Uterus (tissue), 4 donors: Measurements from ENCODE around the gene MBTD1. TPM values are rescaled to one million over a fixed set of nuclear protein-coding genes. Genes with fewer than 3 reads are reported as not detected.
"Not testable (repeated sequence)": the region's sequence is repeated elsewhere in the genome, so short reads cannot be mapped to it uniquely, and the experiment has no call there.

Experiments
- DNase-seq, 2 donors: peaks; one replicate each; pipeline ENCODE4 v3.0.0-alpha.2; 2019 to 2020
- H3K27ac ChIP-seq, 2 donors: fragments of 200-600 bp; sonication (generic); 1 replicate in 1 of 2; 2 replicates in 1 of 2; pipeline ENCODE4 v1.5.1; 2016 to 2018
- H3K27me3 ChIP-seq, 2 donors: fragments of 200-600 bp; sonication (generic); one replicate each; pipeline ENCODE4 v1.5.1; 2018 to 2019; ENCODE audit warnings: control low read depth in 1 of 2
- H3K36me3 ChIP-seq, 2 donors: fragments of 200-600 bp; sonication (generic); one replicate each; pipeline ENCODE4 v1.5.1; 2019; ENCODE audit warnings: control low read depth in 1 of 2
- H3K4me1 ChIP-seq, 2 donors: fragments of 200-600 bp; sonication (generic); one replicate each; pipeline ENCODE4 v1.5.1; 2018 to 2019; ENCODE audit warnings: control low read depth in 1 of 2
- H3K4me3 ChIP-seq, 2 donors: fragments of 200-600 bp; sonication (generic); 1 replicate in 1 of 2; 2 replicates in 1 of 2; pipeline ENCODE4 v1.5.1; 2018 to 2019; ENCODE audit warnings: mild to moderate bottlenecking in 1 of 2
- H3K9me3 ChIP-seq, 2 donors: fragments of 200-600 bp; sonication (generic); one replicate each; pipeline ENCODE4 v1.5.1; 2019; ENCODE audit warnings: control low read depth in 1 of 2
- CTCF ChIP-seq, 4 experiments: fragments of 200-600 bp in 2 of 4; fragments of 450-650 bp in 2 of 4; sonication (generic) in 2 of 4; IDR thresholded peaks; one replicate each; pipeline ENCODE4 v1.5.1; 2016 to 2019; ENCODE audit warnings: antibody characterized with exemption in 4 of 4, mild to moderate bottlenecking in 2 of 4, moderate library complexity in 1 of 4
- POLR2A ChIP-seq, 2 donors: fragments of 450-650 bp; IDR thresholded peaks; one replicate each; pipeline ENCODE4 v1.6.1; 2016; ENCODE audit warnings: antibody characterized with exemption in 2 of 2, mild to moderate bottlenecking in 1 of 2, moderate library complexity in 1 of 2
- intact Hi-C: fragments of 100-400 bp; cut with DNase I; formaldehyde crosslinking; loops from one replicate; pipeline ENCODE4 v1.15.1; 2023; ENCODE audit warnings: low total_unique reads
- total RNA-seq, 4 donors: library from RNA; depleted of rRNA in 3 of 4; stranded (reverse); fragments of >200 nt in 3 of 4; gene quantifications; one replicate each; pipeline versions ENCODE4 v1.1.0 to v1.2.4, GENCODE V29; 2014 to 2023
- donor health status: DM: yes; HTN: yes; CAD: no.

The MBTD1 gene
- total RNA-seq, 4 donors from 2014 or later, result 13.6 to 60.9 (median 30.5) TPM

GRCh38 chr17:51270636-51271035, 10.8 kb upstream of the MBTD1 start:
- TF ChIP-seq POLR2A (IDR thresholded peaks at IDR 0.05), result no peak
- TF ChIP-seq CTCF (IDR thresholded peaks at IDR 0.05), result no peak
- no peaks in the 10 kb centered on the region for H3K36me3 ChIP-seq
- no peaks in the 10 kb centered on the region for H3K4me1 ChIP-seq
- intact Hi-C loops, result no loop called here
- H3K9me3 ChIP-seq, result no peaks in the 10 kb centered on the region
- no peak overlapping the region for H3K27ac ChIP-seq
- H3K4me3 ChIP-seq, result no peak overlapping the region
- H3K27me3 ChIP-seq, result no peaks in the 10 kb centered on the region
- no peak for DNase-seq

DNA sequence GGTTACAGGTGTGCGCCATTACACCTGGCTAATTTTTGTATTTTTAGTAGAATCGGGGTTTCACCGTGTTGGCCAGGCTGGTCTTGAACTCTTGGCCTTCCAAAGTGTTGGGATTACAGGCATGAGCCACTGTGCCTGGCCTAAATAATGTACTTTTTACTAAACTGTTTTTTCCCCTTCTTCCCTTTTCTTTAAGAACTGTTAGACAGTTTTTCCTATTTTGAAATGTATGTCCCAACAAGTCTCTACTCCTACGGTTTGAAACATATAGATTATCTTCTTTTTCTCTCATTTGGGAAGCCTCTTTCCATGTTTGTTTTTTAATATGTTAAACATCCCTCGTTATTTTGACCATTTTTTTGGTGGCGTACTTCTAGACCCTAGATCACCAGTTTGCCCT, 10.1 kb upstream of the MBTD1 start:
- no peak overlapping the region for H3K27ac ChIP-seq
- H3K9me3 ChIP-seq, result no peaks in the 10 kb centered on the region
- no peaks in the 10 kb centered on the region for H3K4me1 ChIP-seq
- H3K36me3 ChIP-seq, result no peaks in the 10 kb centered on the region
- TF ChIP-seq POLR2A (IDR thresholded peaks at IDR 0.05) (no peak), CTCF (IDR thresholded peaks at IDR 0.05) (no peak)
- intact Hi-C loops, result no loop called here
- H3K27me3 ChIP-seq, result no peaks in the 10 kb centered on the region
- no peak overlapping the region for H3K4me3 ChIP-seq
- DNase-seq, result no peak

GRCh38 chr17:51264466-51264865, 4.6 kb upstream of the MBTD1 start:
- H3K4me3 ChIP-seq, H3K4me1 ChIP-seq, intact Hi-C loops, H3K27ac ChIP-seq, H3K9me3 ChIP-seq, H3K27me3 ChIP-seq, DNase-seq, H3K36me3 ChIP-seq: not testable (repeated sequence)

DNA sequence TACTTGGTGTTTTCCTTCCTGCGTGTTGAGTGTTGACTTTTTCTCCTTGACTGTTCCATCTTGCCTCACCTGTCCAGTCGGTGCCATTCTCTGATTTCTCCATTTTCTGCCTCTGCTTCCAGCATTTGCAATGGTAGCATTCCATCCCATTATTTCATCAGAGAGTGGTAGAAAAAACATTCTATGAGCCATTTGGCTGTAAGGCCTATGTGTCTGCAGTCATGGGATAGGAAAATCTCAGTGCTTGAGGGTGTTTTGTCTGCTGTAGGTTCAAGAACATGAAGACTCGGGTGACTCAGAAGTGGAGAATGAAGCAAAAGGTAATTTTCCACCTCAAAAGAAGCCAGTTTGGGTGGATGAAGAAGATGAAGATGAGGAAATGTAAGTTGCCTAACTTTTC, 3.2 kb upstream of the MBTD1 start:
- Histone ChIP-seq H3K9me3 (no peaks in the 10 kb centered on the region), H3K36me3 (no peaks in the 10 kb centered on the region), H3K4me1 (peaks cover 0 to 4% of the 10 kb centered on the region in 2 donors), H3K27ac (no peak overlapping the region), H3K27me3 (no peaks in the 10 kb centered on the region), H3K4me3 (no peak overlapping the region)
- intact Hi-C loops, result no loop called here
- no peak for TF ChIP-seq CTCF (IDR thresholded peaks at IDR 0.05)
- TF ChIP-seq POLR2A (IDR thresholded peaks at IDR 0.05), result no peak
- DNase-seq, result no peak

- peak overlapping the region; percentile 97 to 99 for H3K27ac ChIP-seq
- H3K4me1 ChIP-seq, result peaks cover 0 to 5% of the 10 kb centered on the region in 2 donors
- no peak for TF ChIP-seq CTCF (IDR thresholded peaks at IDR 0.05)
- no peak for TF ChIP-seq POLR2A (IDR thresholded peaks at IDR 0.05)
- H3K4me3 ChIP-seq, result peak overlapping the region; percentile 87 to 100
- no peak for DNase-seq
- H3K27me3 ChIP-seq, result no peaks in the 10 kb centered on the region
- H3K36me3 ChIP-seq, result no peaks in the 10 kb centered on the region
- intact Hi-C loops, result no loop called here
- no peaks in the 10 kb centered on the region for H3K9me3 ChIP-seq
Observed at GRCh38 chr17:51261024-51261963, 1.4 kb upstream of the MBTD1 start.
